HG03135 (cell line): ENCODE data around the gene CDX1.
"Not testable (repeated sequence)": the region's sequence is repeated elsewhere in the genome, so short reads cannot be mapped to it uniquely, and the experiment has no call there.

Experiments
- ATAC-seq: cut with Tn5 transposase; IDR thresholded peaks from one replicate; pipeline ENCODE4 v1.9.1; 2021; ENCODE audit warnings: mild to moderate bottlenecking, moderate library complexity; ENCODE audit not compliant: unreplicated experiment

CDX1 gene

DNA sequence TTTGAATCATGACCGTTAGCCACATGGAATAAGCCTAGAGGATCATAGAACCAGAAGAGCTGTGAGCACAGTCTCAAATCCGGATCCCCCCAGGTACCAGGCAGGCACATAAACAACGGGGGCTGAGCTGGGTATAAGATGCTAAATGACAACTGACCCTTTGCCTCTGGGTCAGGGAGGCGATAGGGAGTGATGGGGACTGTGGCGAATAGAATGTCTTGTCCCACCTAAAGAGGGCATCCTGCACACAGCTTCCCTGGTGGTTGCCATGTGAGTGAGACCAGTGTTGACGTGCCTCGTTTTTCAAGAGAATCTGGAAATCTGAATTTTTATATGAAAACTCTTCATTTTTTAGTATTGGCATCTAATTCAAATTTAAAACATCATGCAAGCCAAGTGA lies 56.9 kb downstream of the CDX1 start:
- ATAC-seq, result no peak

DNA sequence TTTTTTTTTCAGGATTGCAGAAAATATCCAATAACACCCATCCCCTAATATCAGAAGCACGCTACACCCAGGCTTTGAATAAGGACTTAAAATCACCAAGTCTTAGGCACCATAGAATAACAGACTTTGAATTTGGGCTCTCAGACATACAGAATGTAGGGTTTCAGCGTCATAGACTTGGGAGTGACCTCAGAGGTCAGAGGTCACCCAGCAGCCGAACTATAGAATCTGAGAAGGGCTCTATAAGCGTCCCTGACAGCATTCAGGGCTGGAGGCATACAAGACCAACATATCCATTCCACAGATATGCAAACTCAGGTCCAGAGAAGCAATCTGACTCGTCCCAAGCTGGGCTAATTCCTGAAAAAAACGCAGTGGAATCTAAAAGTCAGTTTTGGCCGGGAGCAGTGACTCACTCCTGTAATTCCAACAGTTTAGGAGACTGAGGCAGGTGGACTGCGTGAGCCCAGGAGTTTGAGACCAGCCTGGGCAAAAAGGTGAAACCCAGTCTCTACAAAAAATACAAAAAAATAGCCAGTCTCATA lies 58.0 kb downstream of the CDX1 start:
- no peak for ATAC-seq

DNA sequence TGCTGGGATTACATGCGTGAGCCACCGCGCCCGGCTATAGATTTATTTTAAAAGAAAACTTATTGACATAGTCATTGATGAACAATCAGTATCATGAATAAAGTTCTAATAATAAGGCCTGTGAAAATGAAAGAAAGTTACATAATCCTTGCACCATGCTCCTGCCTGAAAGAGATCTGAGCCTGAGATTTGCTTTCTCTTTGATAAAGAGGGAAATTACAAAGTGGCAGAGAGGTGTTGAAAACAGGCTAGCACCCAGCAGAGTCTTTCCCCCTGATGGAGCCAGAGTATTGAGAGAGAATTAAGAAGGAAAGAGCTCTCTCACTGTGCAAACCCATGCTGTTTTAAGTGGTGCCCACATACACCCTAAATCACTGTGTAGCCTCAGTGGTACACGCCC lies 60.5 kb downstream of the CDX1 start:
- no peak for ATAC-seq

DNA sequence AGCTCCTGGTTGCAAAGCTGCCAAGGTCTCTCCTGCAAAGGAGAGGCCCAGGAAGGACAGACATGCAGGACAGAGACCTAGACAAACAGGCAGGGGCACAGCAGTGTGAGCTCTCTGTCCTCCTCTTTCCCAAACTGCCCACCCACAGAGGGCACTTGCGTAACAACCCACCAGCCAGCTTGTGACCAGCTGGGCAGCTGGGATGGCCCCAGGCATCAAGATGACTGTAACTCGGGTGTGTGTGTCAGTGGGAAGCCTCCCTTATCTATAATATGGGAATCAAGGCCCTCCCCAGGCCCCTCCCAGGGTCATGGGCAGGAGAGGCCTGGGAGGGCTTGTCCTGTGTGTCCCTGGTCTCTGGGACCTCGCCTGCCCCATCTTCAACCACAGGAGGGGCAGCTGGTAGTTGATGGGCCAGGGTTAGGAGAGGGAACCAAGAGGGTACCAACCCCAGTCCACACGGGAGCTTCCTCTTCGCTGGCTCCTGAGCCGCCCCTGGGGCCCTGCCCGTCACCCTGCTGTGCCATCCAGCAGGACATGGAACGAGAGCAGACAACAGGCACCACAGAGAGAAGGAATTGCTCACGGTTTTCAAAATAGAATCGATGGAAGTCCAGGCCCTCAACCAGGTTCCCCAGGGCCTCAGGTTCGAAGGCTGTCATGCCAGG lies 61.2 kb downstream of the CDX1 start:
- ATAC-seq, result no peak

DNA sequence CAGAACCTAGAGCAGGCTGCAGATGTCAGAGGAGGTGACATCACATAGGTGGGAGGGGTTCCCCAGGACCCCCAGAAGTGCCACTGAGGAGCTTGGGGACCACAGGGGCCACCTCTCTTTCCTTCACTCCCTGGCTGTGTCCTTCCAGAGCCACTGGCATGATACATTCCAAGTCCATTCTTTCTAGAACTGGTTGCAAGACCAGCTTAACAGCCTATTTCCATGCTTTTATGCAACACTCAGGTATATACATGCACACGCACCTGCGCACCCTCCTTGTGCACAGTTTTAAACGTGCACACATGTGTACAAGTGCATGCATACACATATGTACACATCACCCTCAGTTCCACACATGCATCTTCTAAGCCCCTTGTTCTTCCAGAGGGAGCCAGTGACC lies 63.0 kb downstream of the CDX1 start:
- ATAC-seq, result no peak

DNA sequence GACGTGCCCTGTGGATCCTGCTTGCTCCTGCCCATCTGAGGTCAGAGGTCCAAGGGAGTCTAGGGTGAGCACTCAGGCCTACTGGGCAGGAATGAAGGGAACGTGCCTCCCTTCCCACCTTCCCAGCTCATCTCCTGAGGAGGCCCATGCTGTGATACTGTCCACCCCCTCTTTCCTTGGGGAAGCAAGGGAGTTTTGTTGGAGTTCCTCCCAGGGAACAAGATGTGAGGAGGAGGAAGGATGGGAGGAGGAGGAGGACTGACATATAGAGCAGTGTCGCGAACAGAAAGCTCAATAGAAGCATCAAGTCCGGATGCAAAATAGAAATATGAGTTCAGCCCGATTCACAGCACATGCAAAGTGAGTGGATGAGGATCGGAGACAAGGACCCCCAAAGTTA lies 64.3 kb downstream of the CDX1 start:
- ATAC-seq, result no peak

DNA sequence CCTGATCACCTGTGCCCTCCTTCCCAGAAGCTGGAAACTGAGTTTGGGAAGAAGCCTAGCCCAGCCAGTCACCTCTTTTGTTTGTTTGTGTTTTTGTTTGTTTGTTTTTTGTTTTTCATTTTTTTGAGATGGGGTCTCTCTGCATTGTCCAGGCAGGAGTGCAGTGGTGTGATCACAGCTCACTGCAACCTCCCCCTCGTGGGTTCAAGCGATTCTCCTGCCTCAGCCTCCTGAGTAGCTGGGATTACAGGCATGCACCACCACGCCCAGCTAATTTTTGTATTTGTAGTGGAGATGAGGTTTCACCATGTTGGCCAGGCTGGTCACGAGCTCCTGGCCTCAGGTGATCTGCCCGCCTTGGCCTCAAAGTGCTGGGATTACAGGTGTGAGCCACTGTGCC lies 67.1 kb downstream of the CDX1 start:
- ATAC-seq, result not testable (repeated sequence)
